Mesendoderm (in vitro differentiated cells): ENCODE data around the gene MYO1G.

Source experiments
- DNase-seq: peaks from one replicate; pipeline ENCODE4 v3.0.0; 2013
- H2AK5ac ChIP-seq: 2 replicates; pipeline ENCODE4 v1.6.1; 2013; ENCODE audit warnings: low read length, inconsistent platforms
- H2BK120ac ChIP-seq: 2 replicates; pipeline ENCODE4 v1.6.1; 2013; ENCODE audit warnings: low read depth, mild to moderate bottlenecking, low read length, moderate library complexity, mixed read lengths
- H2BK15ac ChIP-seq: replicated peaks from 2 replicates; pipeline ENCODE4 v1.6.1; 2013; ENCODE audit warnings: low read depth, mild to moderate bottlenecking, moderate library complexity
- H2BK5ac ChIP-seq: 2 replicates; pipeline ENCODE4 v1.6.1; 2013; ENCODE audit warnings: low read length, inconsistent platforms
- H3K18ac ChIP-seq: 2 replicates; pipeline ENCODE4 v1.6.1; 2013; ENCODE audit warnings: mild to moderate bottlenecking, low read length, mixed read lengths
- H3K23ac ChIP-seq: one replicate; pipeline ENCODE4 v1.6.1; 2013; ENCODE audit warnings: low read length
- H3K27ac ChIP-seq: 2 replicates; pipeline ENCODE4 v1.5.1; 2013; ENCODE audit warnings: low read depth, mild to moderate bottlenecking, inconsistent platforms, low read length, moderate library complexity
- H3K27me3 ChIP-seq: 2 replicates; pipeline ENCODE4 v1.6.1; 2013; ENCODE audit warnings: low read length, control low read depth, mild to moderate bottlenecking, inconsistent platforms; ENCODE audit not compliant: insufficient read depth, poor library complexity
- H3K36me3 ChIP-seq: 2 replicates; pipeline ENCODE4 v1.6.1; 2013; ENCODE audit warnings: low read length, inconsistent platforms; ENCODE audit not compliant: control insufficient read depth, insufficient read depth
- H3K4ac ChIP-seq: one replicate; pipeline ENCODE4 v1.6.1; 2013; ENCODE audit warnings: low read depth, mild to moderate bottlenecking, low read length, moderate library complexity
- H3K4me1 ChIP-seq: 2 replicates; pipeline ENCODE4 v1.6.1; 2013; ENCODE audit warnings: low read depth, low read length, inconsistent platforms; ENCODE audit not compliant: control insufficient read depth
- H3K4me2 ChIP-seq: 2 replicates; pipeline ENCODE4 v1.6.1; 2013; ENCODE audit warnings: low read length
- H3K4me3 ChIP-seq: 2 replicates; pipeline ENCODE4 v1.5.1; 2013; ENCODE audit warnings: mild to moderate bottlenecking, low read length
- H3K56ac ChIP-seq: one replicate; pipeline ENCODE4 v1.6.1; 2013; ENCODE audit warnings: low read length
- H3K79me1 ChIP-seq: 2 replicates; pipeline ENCODE4 v1.6.1; 2013; ENCODE audit warnings: low read length, inconsistent platforms
- H3K79me2 ChIP-seq: 2 replicates; pipeline ENCODE4 v1.6.1; 2013; ENCODE audit warnings: mild to moderate bottlenecking, low read length; ENCODE audit not compliant: control insufficient read depth, insufficient read depth
- H3K9ac ChIP-seq: 2 replicates; pipeline ENCODE4 v1.6.1; 2013; ENCODE audit warnings: low read length, inconsistent platforms
- H4K5ac ChIP-seq: one replicate; pipeline ENCODE4 v1.6.1; 2013; ENCODE audit warnings: low read length
- H4K8ac ChIP-seq: one replicate; pipeline ENCODE4 v1.6.1; 2013; ENCODE audit warnings: low read depth, mild to moderate bottlenecking, control low read depth, low read length, moderate library complexity
- WGBS: extraction: QIAGEN DNeasy Blood & Tissue Kit; methylation state at CpG from one replicate; pipeline ENCODE4 v1.1.7; 2013; ENCODE audit warnings: low lambda C conversion rate, missing lambda C conversion rate; ENCODE audit not compliant: insufficient coverage; ENCODE audit errors: extremely low coverage; 5-methylcytosine and 5-hydroxymethylcytosine counted together

The MYO1G gene

DNA sequence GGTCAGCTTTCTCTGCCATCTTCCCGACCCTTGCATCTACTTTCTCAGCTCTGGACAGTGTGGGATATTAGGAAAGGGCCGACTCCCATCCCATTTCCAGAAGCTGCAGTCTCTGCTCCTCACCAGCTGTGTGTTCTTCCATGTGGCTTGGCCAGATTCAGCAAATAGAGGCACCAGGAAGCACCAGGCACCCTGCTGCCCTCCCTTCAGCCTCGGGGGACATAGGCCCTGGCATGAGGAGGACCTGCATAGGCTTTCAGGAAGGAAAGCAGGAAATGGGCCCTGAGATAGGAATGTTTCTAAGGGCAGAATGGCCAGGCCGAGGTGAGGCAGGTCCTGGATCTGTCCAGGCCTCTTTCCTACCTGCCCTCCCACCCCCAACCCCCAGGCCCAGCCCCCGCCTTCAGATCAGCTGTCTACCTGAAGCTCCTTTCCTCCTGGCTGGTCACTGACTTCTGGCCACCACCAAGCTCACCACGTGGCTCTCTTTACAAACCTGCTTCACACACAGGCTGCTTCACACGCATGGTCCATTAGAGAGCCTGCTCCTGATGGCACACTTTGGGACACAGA is 66.0 kb downstream of the MYO1G start:
- no peak overlapping the region for H3K4me2 ChIP-seq
- WGBS = no CpG with 5 or more reads among the region's 7 CpGs
- peak; percentile 43 for DNase-seq

More for the DNA sequence above, 66.0 kb downstream of the MYO1G start:
- H3K27ac ChIP-seq = no peak overlapping the region
- H3K56ac ChIP-seq = no peak overlapping the region
- H2BK5ac ChIP-seq = no peak overlapping the region
- no peak overlapping the region for H3K23ac ChIP-seq
- no peak overlapping the region for H3K18ac ChIP-seq
- no peak overlapping the region for H3K4me3 ChIP-seq
- H2BK120ac ChIP-seq = no peak overlapping the region
- no peak overlapping the region for H2AK5ac ChIP-seq
- no peaks in the 10 kb centered on the region for H3K36me3 ChIP-seq
- H3K79me2 ChIP-seq = no peaks in the 10 kb centered on the region
- no peaks in the 10 kb centered on the region for H3K79me1 ChIP-seq
- H4K5ac ChIP-seq = no peak overlapping the region
- H4K8ac ChIP-seq = no peak overlapping the region
- H3K4ac ChIP-seq = no peak overlapping the region
- H3K4me1 ChIP-seq = no peaks in the 10 kb centered on the region
- no peak overlapping the region for H2BK15ac ChIP-seq
- no peaks in the 10 kb centered on the region for H3K27me3 ChIP-seq
- H3K9ac ChIP-seq = no peak overlapping the region
